T-helper 1 cell treated with Interleukin-12 subunit alpha and Interleukin-12 subunit beta and Interleukin-4 antibody, amounts not matched to agents 30 μg/mL and 1 μg/mL, for 36 hours (primary cell): ENCODE data around the gene TNXB.

ENCODE experiments used
- H3K27ac Mint-ChIP-seq: one replicate; pipeline ENCODE4 v1.8.0; 2021; ENCODE audit warnings: mild to moderate bottlenecking, mixed read lengths
- H3K27me3 Mint-ChIP-seq: one replicate; pipeline ENCODE4 v1.8.0; 2021; ENCODE audit warnings: low read depth, mixed read lengths
- H3K36me3 Mint-ChIP-seq: one replicate; pipeline ENCODE4 v1.8.0; 2021; ENCODE audit warnings: low read depth, mixed read lengths
- H3K4me1 Mint-ChIP-seq: one replicate; pipeline ENCODE4 v1.8.0; 2021; ENCODE audit warnings: low read depth, mixed read lengths
- H3K4me3 Mint-ChIP-seq: one replicate; pipeline ENCODE4 v1.8.0; 2021; ENCODE audit warnings: mild to moderate bottlenecking, moderate library complexity, mixed read lengths
- H3K9me3 Mint-ChIP-seq: one replicate; pipeline ENCODE4 v1.8.0; 2021; ENCODE audit warnings: mixed read lengths

Gene TNXB

DNA sequence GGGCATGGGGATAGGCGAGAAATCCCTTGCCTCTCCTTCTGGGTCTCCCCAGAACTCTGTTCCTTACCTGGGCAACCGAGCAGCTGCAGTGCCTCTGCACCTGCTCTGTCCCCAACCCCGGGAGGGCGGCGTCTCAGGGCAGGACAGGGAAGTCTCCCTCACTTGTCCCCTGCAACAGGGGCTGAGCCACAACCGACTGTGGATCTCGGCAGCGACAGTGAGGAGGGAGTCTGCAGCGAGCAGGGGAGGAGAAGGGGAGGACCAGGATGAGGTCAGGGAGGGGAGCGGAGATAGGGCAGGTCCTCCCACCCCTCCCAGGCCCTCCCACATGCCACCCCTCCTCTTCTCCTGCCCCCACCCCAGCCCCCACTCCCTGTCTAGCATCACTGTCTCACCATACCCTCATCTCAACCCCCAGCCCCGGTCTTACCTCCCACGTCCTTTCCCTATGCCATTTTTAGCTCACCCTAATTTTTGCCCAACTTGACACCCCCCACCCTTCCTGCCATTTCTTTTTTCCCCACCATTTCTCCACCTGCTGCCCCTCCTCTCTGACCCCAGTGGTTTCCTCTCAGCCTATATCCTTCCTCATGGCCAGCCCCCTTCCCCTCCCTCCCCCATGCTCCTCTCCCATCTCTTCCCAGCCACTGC, at the start of gene TNXB:
Gene TNXB, minus strand, starts transcription at position 225 of the 651 bp plus-strand sequence. CDS start 11,140 bp downstream, outside the sequence.
- Mint-ChIP-seq H3K27me3 (peaks cover 23% of the 10 kb centered on the region), H3K4me3 (no peak within 1 kb of the TSS), H3K9me3 (no peaks in the 10 kb centered on the region), H3K4me1 (peaks cover 3% of the 10 kb centered on the region), H3K27ac (peak within 1 kb of the TSS; percentile 50), H3K36me3 (peaks cover 18% of the 10 kb centered on the region)

- Mint-ChIP-seq H3K4me1 (peaks cover 13% of the 10 kb centered on the region), H3K27me3 (peaks cover 2% of the 10 kb centered on the region), H3K4me3 (no peak overlapping the region), H3K36me3 (peaks cover 13% of the 10 kb centered on the region), H3K27ac (no peak overlapping the region), H3K9me3 (no peaks in the 10 kb centered on the region)
These were observed 48.9 kb upstream of the TNXB start for GRCh38 chr6:32158052-32158451.

DNA sequence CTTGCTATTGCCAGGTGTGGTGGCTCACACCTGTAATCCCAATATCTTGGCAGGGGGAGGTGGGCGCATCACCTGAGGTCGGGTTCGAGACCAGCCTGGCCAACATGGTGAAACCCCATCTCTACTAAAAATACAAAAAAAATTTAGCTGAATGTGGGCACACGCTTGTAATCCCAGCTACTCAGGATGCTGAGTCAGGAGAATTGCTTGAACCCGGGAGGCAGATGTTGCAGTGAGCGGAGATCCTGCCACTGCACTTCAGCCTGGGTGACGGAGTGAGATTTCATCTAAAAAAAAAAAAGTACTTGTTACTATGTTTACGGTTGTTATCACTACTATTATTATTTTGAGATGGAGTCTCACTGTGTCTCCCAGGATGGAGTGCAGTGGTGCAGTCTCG, 47.8 kb upstream of the TNXB start:
- Mint-ChIP-seq H3K4me1 (peaks cover 16% of the 10 kb centered on the region), H3K27ac (no peak overlapping the region), H3K36me3 (peaks cover 13% of the 10 kb centered on the region), H3K4me3 (no peak overlapping the region), H3K9me3 (no peaks in the 10 kb centered on the region), H3K27me3 (peaks cover 10% of the 10 kb centered on the region)

DNA sequence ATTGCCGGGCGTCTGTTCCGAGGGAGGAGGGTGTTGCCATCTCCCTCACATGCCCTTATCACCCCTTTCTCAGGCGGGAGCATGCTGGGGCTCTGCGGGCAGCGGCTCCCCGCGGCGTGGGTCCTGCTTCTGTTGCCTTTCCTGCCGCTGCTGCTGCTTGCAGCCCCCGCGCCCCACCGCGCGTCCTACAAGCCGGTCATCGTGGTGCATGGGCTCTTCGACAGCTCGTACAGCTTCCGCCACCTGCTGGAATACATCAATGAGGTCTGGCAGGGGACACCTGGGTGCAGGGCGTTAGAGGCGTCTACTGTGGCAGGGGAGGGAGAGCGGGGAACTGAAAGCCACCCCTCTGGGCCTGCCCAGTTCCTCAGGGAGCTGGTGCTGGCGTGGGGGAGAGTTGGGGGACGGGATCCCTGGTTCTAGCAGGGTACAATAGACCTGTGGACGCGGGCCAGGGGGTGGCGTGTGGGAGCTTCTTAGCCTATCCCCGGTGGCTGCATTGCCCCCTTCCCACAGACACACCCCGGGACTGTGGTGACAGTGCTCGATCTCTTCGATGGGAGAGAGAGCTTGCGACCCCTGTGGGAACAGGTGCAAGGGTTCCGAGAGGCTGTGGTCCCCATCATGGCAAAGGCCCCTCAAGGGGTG, 45.5 kb upstream of the TNXB start:
- Mint-ChIP-seq H3K27me3 (peaks cover 27% of the 10 kb centered on the region), H3K9me3 (no peaks in the 10 kb centered on the region), H3K4me1 (peaks cover 21% of the 10 kb centered on the region), H3K27ac (peak overlapping the region; percentile 87), H3K36me3 (peaks cover 15% of the 10 kb centered on the region), H3K4me3 (peak overlapping the region; percentile 97)

DNA sequence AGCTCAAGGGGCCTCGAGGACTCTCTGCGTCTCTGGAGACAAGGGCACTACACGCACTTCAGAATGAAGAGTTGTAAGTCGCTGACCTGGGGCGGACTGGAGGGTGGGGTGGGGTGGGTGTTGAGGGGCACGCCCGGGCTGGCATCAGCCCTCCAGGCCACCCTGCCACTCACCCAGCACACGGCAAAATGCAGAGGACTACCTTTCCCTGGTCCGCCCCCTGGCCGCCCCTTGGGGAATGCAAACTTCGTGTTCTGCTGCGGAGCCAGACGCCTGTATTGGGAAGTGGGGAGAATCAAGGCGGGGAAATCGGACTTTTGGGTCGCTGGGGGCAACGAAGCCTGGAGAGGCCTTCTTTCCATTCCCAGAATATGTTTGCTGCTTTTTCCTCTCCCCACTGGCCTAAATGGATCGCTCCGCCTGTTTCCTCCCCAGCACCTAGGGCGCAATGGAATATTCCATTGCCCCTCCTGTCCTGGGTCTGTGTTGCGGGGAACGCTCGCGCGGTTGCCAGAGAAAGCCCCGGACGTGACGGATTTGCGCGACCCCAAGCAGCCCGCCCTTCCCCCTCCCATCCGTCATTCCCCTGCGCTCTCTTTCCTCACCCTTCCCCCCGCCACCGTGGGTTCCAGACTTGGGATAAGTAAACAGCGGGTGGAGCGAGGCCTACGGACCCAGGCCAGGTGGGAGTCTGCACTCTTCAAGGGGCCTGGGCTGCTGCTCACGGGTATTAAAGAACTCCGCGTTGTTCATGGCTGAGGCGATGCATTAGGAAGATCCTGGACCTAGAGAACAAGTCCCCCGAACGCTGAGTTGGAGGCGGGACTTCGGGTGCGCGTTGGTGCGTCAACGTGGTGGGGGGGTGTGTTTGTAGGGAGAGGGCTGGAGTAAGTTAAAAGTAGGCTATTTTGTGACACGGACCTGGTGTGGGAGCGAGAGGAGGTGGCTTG, 44.7 kb upstream of the TNXB start, which contains the start of gene PPT2:
Gene PPT2, plus strand, starts transcription at position 578 of the 950 bp plus-strand sequence. CDS start 454 bp downstream, outside the sequence.
- peak within 1 kb of the TSS; percentile 97 for H3K4me3 Mint-ChIP-seq
- H3K27me3 Mint-ChIP-seq, result peaks cover 31% of the 10 kb centered on the region
- H3K27ac Mint-ChIP-seq, result peak within 1 kb of the TSS; percentile 87

GRCh38 chr6:32152769-32153563, 43.8 kb upstream of the TNXB start:
- H3K27me3 Mint-ChIP-seq, result peaks cover 40% of the 10 kb centered on the region
- peaks cover 12% of the 10 kb centered on the region for H3K36me3 Mint-ChIP-seq
- peaks cover 31% of the 10 kb centered on the region for H3K4me1 Mint-ChIP-seq
- H3K4me3 Mint-ChIP-seq, result peak overlapping the region; percentile 52
- H3K9me3 Mint-ChIP-seq, result no peaks in the 10 kb centered on the region
- H3K27ac Mint-ChIP-seq, result peak overlapping the region; percentile 66

More for the DNA sequence above, 44.7 kb upstream of the TNXB start, which contains the start of gene PPT2:
- Mint-ChIP-seq H3K36me3 (peaks cover 18% of the 10 kb centered on the region), H3K4me1 (peaks cover 23% of the 10 kb centered on the region), H3K9me3 (no peaks in the 10 kb centered on the region)

GRCh38 chr6:32151863-32152768, 43.0 kb upstream of the TNXB start, which contains the start of gene PRRT1:
Gene PRRT1, minus strand, starts transcription at chr6:32151939. Its CDS starts 112 bp downstream, at chr6:32151827.
- Mint-ChIP-seq H3K4me1 (peaks cover 34% of the 10 kb centered on the region), H3K9me3 (no peaks in the 10 kb centered on the region), H3K27me3 (peaks cover 48% of the 10 kb centered on the region), H3K4me3 (peak within 1 kb of the TSS; percentile 12), H3K27ac (peak within 1 kb of the TSS; percentile 44), H3K36me3 (peaks cover 6% of the 10 kb centered on the region)

GRCh38 chr6:32151181-32151862, 42.2 kb upstream of the TNXB start:
- H3K36me3 Mint-ChIP-seq, result peaks cover 6% of the 10 kb centered on the region
- peak overlapping the region; percentile 44 for H3K27ac Mint-ChIP-seq
- peaks cover 35% of the 10 kb centered on the region for H3K4me1 Mint-ChIP-seq
- H3K9me3 Mint-ChIP-seq, result no peaks in the 10 kb centered on the region
- peaks cover 56% of the 10 kb centered on the region for H3K27me3 Mint-ChIP-seq
- H3K4me3 Mint-ChIP-seq, result no peak overlapping the region

DNA sequence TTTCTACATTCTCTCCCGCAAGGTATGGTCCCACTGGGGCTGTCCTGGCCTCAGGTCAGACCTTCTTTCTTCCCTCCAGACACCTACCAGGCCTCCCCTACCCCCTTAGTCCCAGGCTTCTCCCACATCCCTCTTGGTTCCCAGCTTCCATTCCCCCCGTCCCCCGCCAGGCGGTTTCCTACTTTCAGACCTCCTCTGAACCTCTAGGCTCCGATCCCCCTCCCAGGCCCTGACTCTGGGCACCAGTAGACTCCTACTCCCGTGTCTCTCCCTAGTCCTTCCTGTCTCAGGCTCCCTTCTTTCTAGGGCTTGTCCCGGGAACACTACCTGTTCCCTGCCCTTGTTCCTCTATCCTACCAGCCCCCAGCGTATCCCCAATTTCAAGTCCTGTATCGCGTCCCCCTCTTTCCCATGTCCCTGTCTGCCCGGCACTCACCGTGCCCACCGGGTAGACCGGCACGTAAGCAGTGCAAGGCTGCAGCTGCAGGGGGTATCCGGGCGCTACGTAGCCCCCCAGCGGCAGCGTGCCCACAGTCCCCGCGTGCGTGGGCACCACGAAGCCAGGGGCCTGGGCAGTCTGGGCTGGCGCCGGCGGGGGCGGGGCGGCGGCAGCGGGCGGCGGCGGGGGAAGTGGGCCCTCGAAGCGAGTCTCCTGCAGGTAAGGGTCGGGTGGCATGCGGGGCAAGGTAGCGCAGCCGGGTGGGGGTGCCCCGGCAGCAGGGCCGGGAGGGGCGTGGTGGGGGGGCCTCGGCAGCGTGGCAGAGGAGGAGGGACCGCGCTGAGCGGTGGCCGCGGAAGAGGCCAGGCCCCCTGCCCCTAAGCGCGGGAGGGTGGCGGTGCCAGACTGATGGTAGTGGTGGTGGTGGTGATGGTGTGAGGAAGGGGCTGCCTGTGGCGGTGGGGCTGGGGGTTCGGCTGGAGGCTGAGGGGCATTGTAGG, 41.1 kb upstream of the TNXB start:
- peaks cover 6% of the 10 kb centered on the region for H3K36me3 Mint-ChIP-seq
- H3K27ac Mint-ChIP-seq, result peak overlapping the region; percentile 0
- peaks cover 63% of the 10 kb centered on the region for H3K27me3 Mint-ChIP-seq
- H3K4me3 Mint-ChIP-seq, result peak overlapping the region; percentile 51
- no peaks in the 10 kb centered on the region for H3K9me3 Mint-ChIP-seq
- H3K4me1 Mint-ChIP-seq, result peaks cover 33% of the 10 kb centered on the region

- peak overlapping the region; percentile 68 for H3K27ac Mint-ChIP-seq
- peak overlapping the region; percentile 80 for H3K4me3 Mint-ChIP-seq
- peaks cover 27% of the 10 kb centered on the region for H3K4me1 Mint-ChIP-seq
- peaks cover 6% of the 10 kb centered on the region for H3K36me3 Mint-ChIP-seq
- peaks cover 63% of the 10 kb centered on the region for H3K27me3 Mint-ChIP-seq
- no peaks in the 10 kb centered on the region for H3K9me3 Mint-ChIP-seq
These were observed 40.1 kb upstream of the TNXB start for GRCh38 chr6:32149092-32149755.

- H3K27me3 Mint-ChIP-seq, result peaks cover 63% of the 10 kb centered on the region
- H3K9me3 Mint-ChIP-seq, result no peaks in the 10 kb centered on the region
- H3K4me3 Mint-ChIP-seq, result peak overlapping the region; percentile 80
- H3K36me3 Mint-ChIP-seq, result peaks cover 6% of the 10 kb centered on the region
- peaks cover 24% of the 10 kb centered on the region for H3K4me1 Mint-ChIP-seq
- H3K27ac Mint-ChIP-seq, result peak overlapping the region; percentile 68
These were observed 39.4 kb upstream of the TNXB start for GRCh38 chr6:32148289-32149091.
